ENCODE results near the gene CCDC9B.

The CCDC9B gene

GRCh38 chr15:40302981-40303380, 37.8 kb downstream of the CCDC9B start:
- TF ChIP-seq PPARA (CRISPR knock-in tag; IDR thresholded peaks at IDR 0.05; ENCODE audit: borderline replicate concordance), result no peak
- no peak for TF ChIP-seq ZC3H10 (CRISPR knock-in tag; IDR thresholded peaks at IDR 0.05)
- TF ChIP-seq TOX (CRISPR knock-in tag; IDR thresholded peaks at IDR 0.05; ENCODE audit: borderline replicate concordance), result no peak
- no peak for TF ChIP-seq ZNF8 (CRISPR knock-in tag; IDR thresholded peaks at IDR 0.05)
- TF ChIP-seq ZNF565 (CRISPR knock-in tag; conservative IDR thresholded peaks at IDR 0.05; ENCODE audit: low read depth), result no peak
- ATAC-seq, result no peak

- no peak for ATAC-seq
- TF ChIP-seq RARB (CRISPR knock-in tag; IDR thresholded peaks at IDR 0.05), result no peak
- TF ChIP-seq CREB5 (CRISPR knock-in tag; IDR thresholded peaks at IDR 0.05; ENCODE audit: low read depth), result no peak
- TF ChIP-seq ZC3H10 (CRISPR knock-in tag; IDR thresholded peaks at IDR 0.05), result no peak
- no peak for TF ChIP-seq POU6F1 (CRISPR knock-in tag; IDR thresholded peaks at IDR 0.05; ENCODE audit: borderline replicate concordance, low read depth)
- TF ChIP-seq ESRRG (CRISPR knock-in tag; IDR thresholded peaks at IDR 0.05), result no peak
- TF ChIP-seq CSDC2 (CRISPR knock-in tag; IDR thresholded peaks at IDR 0.05), result no peak
- TF ChIP-seq GLIS3 (CRISPR knock-in tag; IDR thresholded peaks at IDR 0.05), result no peak
- TF ChIP-seq BACH2 (CRISPR knock-in tag; IDR thresholded peaks at IDR 0.05; ENCODE audit: borderline replicate concordance), result no peak
- TF ChIP-seq TOX (CRISPR knock-in tag; IDR thresholded peaks at IDR 0.05; ENCODE audit: borderline replicate concordance), result no peak
- no peak for TF ChIP-seq PPARA (CRISPR knock-in tag; IDR thresholded peaks at IDR 0.05; ENCODE audit: borderline replicate concordance)
- no peak for TF ChIP-seq TCF4 (CRISPR knock-in tag; IDR thresholded peaks at IDR 0.05; ENCODE audit: borderline replicate concordance)
Observed at GRCh38 chr15:40302288-40302886, 38.4 kb downstream of the CCDC9B start.

GRCh38 chr15:40301467-40302179, 39.1 kb downstream of the CCDC9B start:
- ATAC-seq, result peak; percentile 62; the same call in 2 of the 3 replicates
- TF ChIP-seq CREB5 (CRISPR knock-in tag; IDR thresholded peaks at IDR 0.05; ENCODE audit: low read depth) (no peak), TCF4 (CRISPR knock-in tag; IDR thresholded peaks at IDR 0.05; ENCODE audit: borderline replicate concordance) (no peak), TOX (CRISPR knock-in tag; IDR thresholded peaks at IDR 0.05; ENCODE audit: borderline replicate concordance) (no peak), PPARA (CRISPR knock-in tag; IDR thresholded peaks at IDR 0.05; ENCODE audit: borderline replicate concordance) (no peak), CSRNP3 (CRISPR knock-in tag; IDR thresholded peaks at IDR 0.05) (no peak), RARB (CRISPR knock-in tag; IDR thresholded peaks at IDR 0.05) (no peak), ZC3H10 (CRISPR knock-in tag; IDR thresholded peaks at IDR 0.05) (no peak), ARNTL (CRISPR knock-in tag; IDR thresholded peaks at IDR 0.05; ENCODE audit: borderline replicate concordance, low read depth) (no peak), GLIS3 (CRISPR knock-in tag; IDR thresholded peaks at IDR 0.05) (no peak), CSDC2 (CRISPR knock-in tag; IDR thresholded peaks at IDR 0.05) (no peak), ZNF70 (CRISPR knock-in tag; IDR thresholded peaks at IDR 0.05) (no peak), TSHZ2 (CRISPR knock-in tag; IDR thresholded peaks at IDR 0.05) (no peak), ZFP30 (CRISPR knock-in tag; IDR thresholded peaks at IDR 0.05) (no peak), PATZ1 (CRISPR knock-in tag; IDR thresholded peaks at IDR 0.05; ENCODE audit: borderline replicate concordance) (no peak), ISL1 (CRISPR knock-in tag; IDR thresholded peaks at IDR 0.05) (no peak), SNAI2 (CRISPR knock-in tag; IDR thresholded peaks at IDR 0.05) (no peak), BACH2 (CRISPR knock-in tag; IDR thresholded peaks at IDR 0.05; ENCODE audit: borderline replicate concordance) (no peak), ZFP3 (CRISPR knock-in tag; IDR thresholded peaks at IDR 0.05) (no peak), ZNF565 (CRISPR knock-in tag; conservative IDR thresholded peaks at IDR 0.05; ENCODE audit: low read depth) (no peak), OSR1 (CRISPR knock-in tag; IDR thresholded peaks at IDR 0.05) (no peak)

Data from SK-N-SH treated with all-trans-retinoic acid at 6 μM for 48 hours (cell line).